Measurements from ENCODE around the gene HS6ST3. TPM values are rescaled to one million over a fixed set of nuclear protein-coding genes. Genes with fewer than 3 reads are reported as not detected.

Gene HS6ST3
- total RNA-seq, 1 donor from 2014 or later = 3.0 TPM

GRCh38 chr13:96527497-96527896, 437.6 kb downstream of the HS6ST3 start:
- TF ChIP-seq CTCF (IDR thresholded peaks at IDR 0.05) = no peak
- Histone ChIP-seq H3K4me3 (no peak overlapping the region), H3K27ac (no peak overlapping the region), H3K27me3 (no peaks in the 10 kb centered on the region), H3K9me3 (no peaks in the 10 kb centered on the region), H3K4me1 (no peaks in the 10 kb centered on the region), H3K36me3 (no peaks in the 10 kb centered on the region)
- intact Hi-C loops (cut with DNase I) = no loop called here
- no peak for DNase-seq (ENCODE audit: low spot score in 2 of 2)

- Histone ChIP-seq H3K9me3 (no peaks in the 10 kb centered on the region), H3K36me3 (no peaks in the 10 kb centered on the region), H3K27ac (no peak overlapping the region), H3K4me1 (no peaks in the 10 kb centered on the region), H3K4me3 (no peak overlapping the region), H3K27me3 (no peaks in the 10 kb centered on the region)
- DNase-seq (ENCODE audit: low spot score in 2 of 2) = no peak
- intact Hi-C loops (cut with DNase I) = no loop called here
- no peak for TF ChIP-seq CTCF (IDR thresholded peaks at IDR 0.05)
Measured at GRCh38 chr13:96532804-96533203, 442.9 kb downstream of the HS6ST3 start.

DNA sequence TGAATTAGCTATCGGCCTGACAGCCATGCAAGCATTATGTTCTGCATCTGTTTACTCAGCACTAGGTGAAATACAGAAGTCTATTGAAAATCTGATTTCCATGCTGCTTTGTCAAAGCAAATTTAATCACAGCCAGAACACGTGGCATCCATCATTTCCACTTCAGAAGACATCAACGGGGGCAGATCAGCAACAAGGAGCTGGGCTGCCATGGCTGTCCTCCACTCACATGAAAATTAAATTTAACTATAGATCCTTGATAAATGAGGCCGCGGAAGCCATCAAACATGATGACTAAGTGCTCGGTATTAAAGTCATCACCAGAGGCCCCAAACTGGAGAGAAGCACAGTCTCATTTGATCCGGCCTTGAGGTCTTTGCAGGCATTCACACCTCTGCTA, 443.5 kb downstream of the HS6ST3 start:
- TF ChIP-seq CTCF (IDR thresholded peaks at IDR 0.05) = no peak
- Histone ChIP-seq H3K36me3 (no peaks in the 10 kb centered on the region), H3K27ac (no peak overlapping the region), H3K4me3 (no peak overlapping the region), H3K9me3 (no peaks in the 10 kb centered on the region), H3K27me3 (no peaks in the 10 kb centered on the region), H3K4me1 (no peaks in the 10 kb centered on the region)
- DNase-seq (ENCODE audit: low spot score in 2 of 2) = no peak
- intact Hi-C loops (cut with DNase I) = no loop called here

- TF ChIP-seq CTCF (IDR thresholded peaks at IDR 0.05) = no peak
- H3K9me3 ChIP-seq = no peaks in the 10 kb centered on the region
- intact Hi-C loops (cut with DNase I) = no loop called here
- no peaks in the 10 kb centered on the region for H3K4me1 ChIP-seq
- no peak overlapping the region for H3K4me3 ChIP-seq
- H3K27me3 ChIP-seq = no peaks in the 10 kb centered on the region
- DNase-seq (ENCODE audit: low spot score in 2 of 2) = no peak
- H3K27ac ChIP-seq = no peak overlapping the region
- H3K36me3 ChIP-seq = no peaks in the 10 kb centered on the region
Measured at GRCh38 chr13:96539791-96540190, 449.9 kb downstream of the HS6ST3 start.

GRCh38 chr13:96540670-96541069, 450.8 kb downstream of the HS6ST3 start:
- H3K36me3 ChIP-seq = no peaks in the 10 kb centered on the region
- DNase-seq (ENCODE audit: low spot score in 2 of 2) = no peak
- intact Hi-C loops (cut with DNase I) = no loop called here
- H3K4me3 ChIP-seq = no peak overlapping the region
- H3K9me3 ChIP-seq = no peaks in the 10 kb centered on the region
- H3K27me3 ChIP-seq = no peaks in the 10 kb centered on the region
- no peaks in the 10 kb centered on the region for H3K4me1 ChIP-seq
- no peak for TF ChIP-seq CTCF (IDR thresholded peaks at IDR 0.05)
- no peak overlapping the region for H3K27ac ChIP-seq

GRCh38 chr13:96542986-96543385, 453.1 kb downstream of the HS6ST3 start:
- Histone ChIP-seq H3K27me3 (no peaks in the 10 kb centered on the region), H3K4me1 (no peaks in the 10 kb centered on the region), H3K9me3 (no peaks in the 10 kb centered on the region), H3K36me3 (no peaks in the 10 kb centered on the region), H3K27ac (no peak overlapping the region), H3K4me3 (no peak overlapping the region)
- TF ChIP-seq CTCF (IDR thresholded peaks at IDR 0.05) = no peak
- no peak for DNase-seq (ENCODE audit: low spot score in 2 of 2)
- intact Hi-C loops (cut with DNase I) = no loop called here
